AG04449 (cell line): ENCODE measurements around the gene MPND.

ENCODE experiments used
- CTCF ChIA-PET: fragments of 350-600 bp; formaldehyde crosslinking; extraction: SDS; loops from one replicate; lab custom pipeline; 2021; ENCODE audit warnings: antibody characterized with exemption; lab: Yijun Ruan, JAX
- POLR2A ChIA-PET: fragments of 400-600, 350-600 bp; formaldehyde crosslinking; extraction: SDS; loops from one replicate; lab custom pipeline; 2020; ENCODE audit warnings: antibody characterized with exemption, inconsistent platforms; lab: Yijun Ruan, JAX
- DNase-seq: peaks from one replicate; pipeline ENCODE4 v3.0.0-alpha.2; 2010; ENCODE audit warnings: low read depth, low spot score
- H3K4me3 ChIP-seq: 2 replicates; pipeline ENCODE4 v1.5.1; 2011; ENCODE audit warnings: low read depth, mild to moderate bottlenecking, control low read depth, low read length
- CTCF ChIP-seq: IDR thresholded peaks from one replicate; pipeline ENCODE4 v1.5.1; 2011; ENCODE audit warnings: mild to moderate bottlenecking, moderate library complexity, low read length, control low read depth, inconsistent platforms; ENCODE audit not compliant: insufficient read depth; ENCODE audit errors: missing control alignments

The MPND gene

DNA sequence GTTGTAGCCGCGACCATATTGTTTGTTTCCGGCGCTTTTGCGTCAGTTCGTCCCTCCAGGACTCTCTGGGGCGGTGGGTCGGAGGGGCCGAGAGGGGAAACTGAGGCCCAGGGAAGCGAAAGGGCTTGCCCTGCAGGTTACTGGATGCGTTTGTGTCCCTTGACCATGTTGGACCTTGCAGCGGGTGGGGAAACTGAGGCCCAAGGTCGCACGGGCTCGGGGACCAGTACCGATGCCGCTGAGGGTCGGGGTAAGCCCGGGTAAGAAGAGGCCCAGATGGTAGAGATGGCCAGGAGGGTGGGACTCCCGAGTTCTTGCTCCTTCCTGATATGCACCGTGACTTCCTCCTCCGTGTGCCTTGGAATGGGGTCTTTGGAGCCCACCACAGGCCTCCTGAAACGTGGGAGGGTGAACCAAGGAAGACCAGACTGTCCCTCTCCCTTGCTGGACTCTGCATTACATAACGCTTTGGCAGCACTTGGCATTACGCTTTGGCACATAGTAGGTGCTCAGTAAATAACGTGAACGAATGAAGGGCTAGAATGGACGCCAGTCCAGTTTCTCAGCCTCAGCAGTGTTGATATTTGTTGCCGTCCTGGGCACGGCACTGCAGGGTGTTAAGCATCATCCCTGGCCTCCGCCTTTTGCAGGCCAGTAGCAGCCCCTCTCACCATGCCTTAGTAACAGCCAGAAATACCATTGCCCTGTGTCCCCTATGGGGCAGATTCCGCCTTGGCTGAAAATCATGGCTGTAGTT lies 59.8 kb downstream of the MPND start:
- POLR2A ChIA-PET, result no interaction called here
- CTCF ChIA-PET, result interaction anchor here (0.9 to 3.3 kb wide), 6 partner anchors 10 to 122 kb away, joined by 3 to 123 read pairs (median 8); no protein-coding TSS in a partner anchor
- H3K4me3 ChIP-seq, result peak overlapping the region; percentile 81
- no peak for TF ChIP-seq CTCF
- no peak for DNase-seq

GRCh38 chr19:4405977-4406376 lies 62.6 kb downstream of the MPND start:
- no peak for DNase-seq
- ChIA-PET POLR2A (no interaction called here), CTCF (interaction anchor here (1.1 kb wide), 1 partner anchor 30 kb away, joined by 3 read pairs; no protein-coding TSS in a partner anchor)
- no peak for TF ChIP-seq CTCF
- no peak overlapping the region for H3K4me3 ChIP-seq

- no peak for DNase-seq
- ChIA-PET POLR2A (no interaction called here), CTCF (interaction anchor here (1.1 kb wide), 1 partner anchor 31 kb away, joined by 3 read pairs; no protein-coding TSS in a partner anchor)
- H3K4me3 ChIP-seq, result no peak overlapping the region
- no peak for TF ChIP-seq CTCF
Measured at GRCh38 chr19:4406626-4407025, 63.3 kb downstream of the MPND start.

GRCh38 chr19:4409123-4409933 lies 66.0 kb downstream of the MPND start:
- ChIA-PET CTCF (interaction anchor here (1.6 to 16.1 kb wide), 2 partner anchors 8 to 20 kb away, joined by 3 to 123 read pairs; partner anchors contain the start of genes CHAF1A and SH3GL1), POLR2A (no interaction called here)
- no peak for DNase-seq
- H3K4me3 ChIP-seq, result no peak overlapping the region
- TF ChIP-seq CTCF, result no peak
